H7 (cell line): ENCODE data around the gene ZNF414. TPM values are rescaled to one million over a fixed set of nuclear protein-coding genes. Genes with fewer than 3 reads are reported as not detected.

Experiments used
- DNase-seq: peaks from one replicate; pipeline ENCODE4 v3.0.0; 2012
- H3K27me3 ChIP-seq: 2 replicates; pipeline ENCODE4 v1.6.0; 2011; ENCODE audit warnings: mild to moderate bottlenecking, low read length; ENCODE audit not compliant: control insufficient read depth, insufficient read depth
- H3K36me3 ChIP-seq: replicated peaks from 2 replicates; pipeline ENCODE4 v1.5.1; 2011; ENCODE audit warnings: low read length; ENCODE audit not compliant: control insufficient read depth, insufficient read depth
- H3K4me3 ChIP-seq: 2 replicates; pipeline ENCODE4 v1.5.1; 2011; ENCODE audit warnings: low read depth, mild to moderate bottlenecking, control low read depth, low read length, moderate library complexity; ENCODE audit not compliant: insufficient read depth
- total RNA-seq: library from RNA; depleted of rRNA; stranded (reverse); fragments of >200 nt; shearing (Covaris generic); gene quantifications from 2 replicates; pipeline ENCODE4 v1.2.3, GENCODE V29; 2014; rRNA removed

Gene ZNF414
- total RNA-seq, 1 experiment from 2014 or later: 13.1 TPM

DNA sequence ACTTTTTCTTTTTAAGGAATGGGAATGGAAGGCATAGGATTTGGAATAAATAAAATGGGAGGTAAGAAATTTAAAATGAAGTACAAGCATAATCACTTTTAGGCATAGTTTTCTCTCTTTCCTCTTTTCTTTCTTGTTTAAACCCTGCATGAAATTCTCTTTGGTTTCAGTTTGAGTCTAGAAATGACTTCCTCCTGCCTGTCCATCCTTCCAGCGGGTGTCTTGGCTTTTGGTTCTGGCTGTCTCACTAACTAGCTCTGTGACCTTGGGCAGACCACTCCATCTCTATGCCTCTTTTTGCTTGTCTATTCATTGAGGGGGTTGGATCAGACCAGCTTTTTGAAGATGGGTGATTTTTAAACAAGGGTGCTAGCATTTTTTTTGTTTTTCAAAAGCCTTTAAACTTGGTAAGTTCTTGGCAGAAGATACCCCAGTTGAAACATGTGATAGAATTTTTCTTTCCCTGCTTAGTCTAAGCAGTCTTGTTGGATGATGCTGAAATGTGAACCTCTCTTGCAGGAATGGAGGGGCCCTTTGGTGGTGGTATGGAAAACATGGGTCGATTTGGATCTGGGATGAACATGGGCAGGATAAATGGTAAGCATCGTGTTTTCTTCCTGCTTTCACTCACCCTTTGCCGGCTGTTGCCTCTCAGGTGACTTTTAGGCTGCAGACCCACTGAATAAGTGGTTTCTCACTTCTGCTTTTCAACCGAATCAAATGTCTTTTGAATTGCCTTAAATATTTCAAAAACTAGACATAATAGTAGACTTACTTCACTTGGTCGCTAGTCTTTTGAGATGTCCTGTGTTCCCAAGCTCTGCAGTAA, 40.1 kb downstream of the ZNF414 start:
- Histone ChIP-seq H3K27me3 (no peaks in the 10 kb centered on the region), H3K4me3 (no peak overlapping the region), H3K36me3 (peaks cover 72% of the 10 kb centered on the region)
- no peak for DNase-seq

DNA sequence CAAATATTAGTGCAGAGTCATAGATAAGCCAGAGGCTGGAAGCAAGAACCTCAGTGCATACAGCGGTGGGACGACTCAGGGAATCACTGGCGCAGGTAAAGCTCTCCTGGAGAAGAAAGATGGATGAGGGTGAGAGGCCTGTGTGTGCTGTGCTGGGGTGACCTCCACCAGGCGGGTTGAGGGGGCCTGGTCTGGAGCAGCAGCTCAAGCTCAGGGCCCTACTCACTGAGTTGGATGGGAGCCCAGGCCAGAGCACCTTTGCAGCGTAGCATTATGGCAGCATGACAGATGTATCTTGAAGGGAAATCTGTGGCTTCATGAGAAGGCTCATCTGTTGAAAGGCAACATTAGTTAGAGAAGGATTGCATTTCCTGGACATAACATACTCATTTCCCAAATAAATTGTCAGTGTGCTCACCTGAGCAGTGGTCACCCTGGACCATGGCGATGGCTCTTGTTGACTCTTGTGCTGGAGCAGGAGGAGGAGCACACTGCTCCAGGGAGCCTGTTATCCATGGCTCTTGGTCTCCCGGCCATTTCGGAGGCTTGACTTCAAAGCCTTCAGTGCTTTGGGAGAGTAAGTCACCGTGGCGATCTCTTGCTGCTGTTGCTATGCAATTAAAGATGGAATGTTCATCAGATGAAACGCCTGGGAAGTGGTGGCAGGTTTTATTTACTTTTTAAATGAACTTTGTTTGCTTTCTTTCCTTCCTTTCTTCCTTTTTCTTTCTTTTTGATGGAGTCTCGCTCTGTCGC, 44.2 kb downstream of the ZNF414 start:
- Histone ChIP-seq H3K36me3 (peaks cover 73% of the 10 kb centered on the region), H3K4me3 (no peak overlapping the region), H3K27me3 (no peaks in the 10 kb centered on the region)
- no peak for DNase-seq

DNA sequence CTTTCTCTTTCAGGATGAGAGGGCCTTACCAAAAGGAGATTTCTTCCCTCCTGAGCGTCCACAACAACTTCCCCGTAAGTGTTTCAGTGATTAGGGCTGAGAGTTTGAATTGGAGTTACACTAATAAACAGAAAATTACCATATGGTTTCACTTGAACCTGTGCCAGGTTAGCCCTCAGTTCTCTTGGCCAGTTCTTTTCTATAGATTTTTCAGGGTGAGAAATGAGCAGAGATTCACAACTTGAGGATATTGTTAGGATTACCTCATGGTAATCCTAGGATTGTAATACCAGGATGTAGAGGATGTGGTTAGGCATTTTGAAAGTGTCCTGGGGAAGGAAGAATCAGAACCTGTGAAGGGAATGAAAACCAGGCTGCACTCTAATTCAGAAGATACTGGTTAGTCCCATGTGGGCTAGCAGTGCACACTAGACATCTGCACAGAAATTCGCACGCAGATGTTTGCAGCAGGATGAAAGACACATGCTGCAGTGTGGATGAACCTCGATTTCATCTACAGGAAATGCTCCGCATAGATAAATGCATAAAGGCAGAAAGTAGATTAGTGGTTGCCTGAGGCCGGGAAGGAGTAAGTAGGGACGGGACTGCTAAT, 45.1 kb downstream of the ZNF414 start:
- DNase-seq: no peak
- H3K4me3 ChIP-seq: no peak overlapping the region
- no peaks in the 10 kb centered on the region for H3K27me3 ChIP-seq
- peaks cover 73% of the 10 kb centered on the region for H3K36me3 ChIP-seq

DNA sequence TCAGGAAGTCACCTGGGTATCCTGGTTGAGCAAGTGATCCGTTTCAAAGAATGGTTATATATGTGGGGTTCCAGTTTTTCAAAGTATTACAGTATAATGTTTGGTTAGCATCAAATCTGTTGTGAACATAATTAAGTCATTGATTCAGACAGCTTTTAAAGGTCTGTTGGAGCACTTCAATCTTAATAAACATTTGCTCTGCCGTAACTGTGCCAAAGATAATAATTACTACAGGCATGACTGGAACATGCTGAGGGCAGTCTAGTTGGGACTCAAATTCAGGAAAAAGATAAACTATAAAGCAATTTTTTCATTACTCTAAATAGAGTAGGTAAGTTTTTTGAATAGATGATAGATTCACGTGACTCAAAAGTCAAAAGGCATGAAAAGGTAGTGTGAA, 45.8 kb downstream of the ZNF414 start:
- Histone ChIP-seq H3K4me3 (no peak overlapping the region), H3K36me3 (peaks cover 74% of the 10 kb centered on the region), H3K27me3 (no peaks in the 10 kb centered on the region)
- DNase-seq: no peak

DNA sequence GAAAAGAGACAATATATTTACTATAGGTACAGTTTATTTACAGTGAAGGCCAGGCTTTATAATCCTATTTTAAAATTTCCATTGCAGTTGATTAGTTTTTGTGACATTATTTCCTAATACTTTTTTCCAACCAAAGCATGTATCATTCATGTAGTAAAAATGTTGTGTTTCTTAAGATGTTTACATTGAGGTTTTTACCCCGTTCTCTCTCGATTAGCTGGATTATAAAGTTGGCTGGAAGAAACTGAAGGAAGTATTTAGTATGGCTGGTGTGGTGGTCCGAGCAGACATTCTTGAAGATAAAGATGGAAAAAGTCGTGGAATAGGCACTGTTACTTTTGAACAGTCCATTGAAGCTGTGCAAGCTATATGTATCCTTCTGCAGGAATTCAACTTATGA, 47.9 kb downstream of the ZNF414 start:
- no peak overlapping the region for H3K4me3 ChIP-seq
- no peaks in the 10 kb centered on the region for H3K27me3 ChIP-seq
- no peak for DNase-seq
- peaks cover 64% of the 10 kb centered on the region for H3K36me3 ChIP-seq

DNA sequence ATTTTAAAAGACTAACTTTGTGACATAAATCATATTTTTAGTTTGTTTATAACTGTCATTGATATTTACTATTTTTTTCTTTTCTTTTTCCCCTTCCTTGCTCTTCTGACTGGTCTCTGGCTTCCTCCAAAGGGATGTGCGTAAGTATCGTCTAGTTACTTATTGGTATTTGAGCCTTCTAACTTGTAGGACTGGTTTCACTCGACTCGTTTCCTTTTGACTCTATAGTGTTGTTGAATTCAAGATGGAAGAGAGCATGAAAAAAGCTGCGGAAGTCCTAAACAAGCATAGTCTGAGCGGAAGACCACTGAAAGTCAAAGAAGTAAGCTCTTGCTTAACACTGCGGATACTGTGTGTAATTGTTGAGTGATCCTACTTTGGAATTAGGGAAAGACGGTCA, 50.6 kb downstream of the ZNF414 start:
- Histone ChIP-seq H3K36me3 (peaks cover 43% of the 10 kb centered on the region), H3K4me3 (no peak overlapping the region), H3K27me3 (no peaks in the 10 kb centered on the region)
- no peak for DNase-seq

DNA sequence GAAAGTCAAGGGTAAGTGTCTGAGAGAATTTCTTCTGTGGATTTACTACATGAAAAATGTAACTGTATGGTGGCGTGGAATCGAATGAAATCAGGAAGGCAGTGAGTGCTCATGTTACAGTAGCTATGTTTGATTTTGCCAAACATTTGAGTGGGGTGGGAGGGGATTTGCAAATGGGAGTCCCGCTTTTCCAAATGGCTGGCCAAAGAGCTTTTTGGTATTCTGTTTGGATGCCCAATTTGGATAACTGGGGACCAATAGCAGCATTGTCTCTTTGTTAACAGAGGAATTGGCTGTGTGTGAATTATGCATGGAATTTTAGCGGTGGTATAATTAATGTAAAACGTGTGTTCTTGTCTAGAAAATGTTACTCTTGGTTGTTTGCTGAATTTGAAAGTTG, 51.4 kb downstream of the ZNF414 start:
- Histone ChIP-seq H3K36me3 (peaks cover 39% of the 10 kb centered on the region), H3K4me3 (no peak overlapping the region), H3K27me3 (no peaks in the 10 kb centered on the region)
- no peak for DNase-seq

DNA sequence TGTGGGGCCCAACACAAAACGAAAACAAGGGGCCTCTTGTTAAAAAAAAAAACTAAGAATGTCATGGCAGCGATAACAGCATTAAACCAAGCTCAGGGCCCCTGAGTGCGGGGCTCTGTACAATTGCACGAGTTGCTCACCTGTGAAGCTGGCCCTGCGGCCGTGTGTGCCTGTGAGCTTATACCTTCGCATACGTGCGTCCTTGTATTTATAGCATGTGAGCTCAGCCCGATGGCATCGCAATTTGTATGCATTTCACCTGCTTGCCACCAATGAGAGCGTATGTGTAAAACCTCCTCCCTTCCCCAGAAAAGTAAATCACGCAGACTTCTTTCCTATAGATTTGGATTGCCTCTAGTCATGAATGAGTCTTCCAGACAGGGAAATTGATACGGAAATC, 52.1 kb downstream of the ZNF414 start:
- no peak overlapping the region for H3K4me3 ChIP-seq
- DNase-seq: no peak
- no peaks in the 10 kb centered on the region for H3K27me3 ChIP-seq
- H3K36me3 ChIP-seq: peaks cover 35% of the 10 kb centered on the region

DNA sequence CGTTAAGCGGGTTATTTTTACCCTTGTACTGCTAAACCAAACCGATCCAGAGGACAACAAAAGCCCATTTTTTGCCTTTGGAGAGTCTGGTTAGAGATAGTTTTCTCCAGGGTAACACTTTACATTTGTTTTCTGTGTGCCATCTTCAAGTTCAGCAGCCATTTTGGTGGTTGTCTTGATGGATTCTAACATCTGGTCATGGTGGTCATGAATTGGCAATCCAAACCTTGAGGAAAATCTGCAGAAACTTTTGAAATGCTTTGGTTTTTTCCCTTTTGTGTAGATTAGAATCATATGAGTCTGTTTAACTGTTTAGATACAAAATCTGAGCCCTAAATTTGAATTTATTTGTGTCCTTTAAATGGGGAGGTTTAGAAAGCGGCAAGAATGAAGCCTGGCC, 52.6 kb downstream of the ZNF414 start:
- Histone ChIP-seq H3K36me3 (peaks cover 37% of the 10 kb centered on the region), H3K4me3 (no peak overlapping the region), H3K27me3 (no peaks in the 10 kb centered on the region)
- DNase-seq: no peak

DNA sequence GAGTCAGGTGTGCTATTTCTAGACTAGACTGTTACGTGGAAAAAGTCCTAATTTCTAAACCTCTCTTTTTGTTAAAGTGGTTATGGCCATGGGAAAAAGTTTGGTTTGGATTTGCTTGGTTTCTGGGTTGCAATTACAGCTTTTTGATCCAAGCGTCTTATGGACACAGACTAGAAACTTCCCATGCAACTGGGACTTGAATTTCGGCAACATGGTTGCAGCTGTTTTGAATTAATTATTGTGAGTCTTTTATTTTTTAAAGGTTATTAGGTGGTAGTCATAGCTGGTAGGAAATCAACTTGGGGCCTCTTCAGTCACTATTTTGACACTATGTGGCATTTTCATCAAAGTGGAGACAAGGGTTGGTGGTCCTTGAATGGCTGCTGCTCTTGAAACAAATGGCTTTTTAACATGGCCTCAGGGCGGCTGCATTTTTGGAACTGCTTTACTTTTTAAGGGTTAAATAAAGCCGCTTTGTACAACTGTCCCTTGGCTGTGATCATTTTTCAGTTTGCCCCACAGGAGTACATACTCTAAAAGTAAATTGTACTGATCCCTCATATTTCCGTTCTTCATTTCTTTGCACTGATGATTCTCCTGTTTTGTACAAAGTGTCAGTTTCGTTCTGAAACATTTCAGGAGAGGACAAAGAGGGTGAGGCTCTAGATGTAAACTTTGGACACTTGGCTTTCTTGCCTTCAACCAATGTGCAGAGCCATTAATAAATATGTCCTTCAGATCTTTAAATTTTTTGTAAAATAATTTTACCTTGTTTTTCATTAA, 53.3 kb downstream of the ZNF414 start:
- Histone ChIP-seq H3K36me3 (peaks cover 35% of the 10 kb centered on the region), H3K4me3 (no peak overlapping the region), H3K27me3 (no peaks in the 10 kb centered on the region)
- no peak for DNase-seq

Other genes starting within 250 kb of the ZNF414 start
- gene CD320, start 205.8 kb downstream of the ZNF414 start, total RNA-seq: 127 and 159 TPM in 2 replicates
- 103 and 117 TPM in 2 replicates for gene NDUFA7, start 192.8 kb downstream of the ZNF414 start, total RNA-seq
- gene RPS28, start 192.7 kb downstream of the ZNF414 start, total RNA-seq: 512 and 545 TPM in 2 replicates
- 1.2 and 7.3 TPM in 2 replicates for gene KANK3, start 170.9 kb downstream of the ZNF414 start, total RNA-seq
- gene ANGPTL4, start 150.0 kb downstream of the ZNF414 start, total RNA-seq: 13.2 and 17.1 TPM in 2 replicates
- gene RAB11B, start 123.8 kb downstream of the ZNF414 start, total RNA-seq: 16.9 and 31.4 TPM in 2 replicates
- 44.4 and 47.8 TPM in 2 replicates for gene MARCHF2, start 100.9 kb downstream of the ZNF414 start, total RNA-seq
- 114 and 155 TPM in 2 replicates for gene HNRNPM, start 69.2 kb downstream of the ZNF414 start, total RNA-seq
- gene PRAM1, start 11.5 kb downstream of the ZNF414 start, total RNA-seq: 0.07 TPM in 2 replicates
- gene MYO1F, start 63.3 kb upstream of the ZNF414 start, total RNA-seq: 3.0 and 4.5 TPM in 2 replicates
- 23.2 and 32.9 TPM in 2 replicates for gene ADAMTS10, start 96.5 kb upstream of the ZNF414 start, total RNA-seq
- not detected in 2 replicates for gene NFILZ, start 116.5 kb upstream of the ZNF414 start, total RNA-seq
- gene ACTL9, start 184.6 kb upstream of the ZNF414 start, total RNA-seq: not detected in 2 replicates
- not detected in 2 replicates for gene OR2Z1, start 207.5 kb upstream of the ZNF414 start, total RNA-seq